Adrenal gland (tissue), 5 donors: ENCODE measurements around the gene DOK1.

Source experiments
- CTCF ChIP-seq, 6 experiments: fragments of 450-650 bp in 4 of 6; fragments of 200-600 bp in 2 of 6; sonication (generic) in 1 of 6; IDR thresholded peaks; 1 replicate in 5 of 6; 2 replicates in 1 of 6; pipeline versions ENCODE4 v1.5.1 to v1.8.0; 2016 to 2021; ENCODE audit warnings: antibody characterized with exemption in 6 of 6, mild to moderate bottlenecking in 2 of 6, moderate library complexity in 1 of 6
- POLR2A ChIP-seq, 2 donors: fragments of 450-650 bp; IDR thresholded peaks; one replicate each; pipeline ENCODE4 v1.6.1; 2017; ENCODE audit warnings: antibody characterized with exemption in 2 of 2, mild to moderate bottlenecking in 2 of 2, moderate library complexity in 1 of 2
- donor health status: DM: no; HTN: no; CAD: no.

- no peak for TF ChIP-seq CTCF (IDR thresholded peaks at IDR 0.05)
- no peak for TF ChIP-seq POLR2A (IDR thresholded peaks at IDR 0.05)
Measured at GRCh38 chr2:74575320-74575719, 20.8 kb downstream of the DOK1 start.
